NCI-H526 (cell line): Measurements from ENCODE around the gene NPHS2.

Experiments used
- DNase-seq, 2 experiments: peaks; one replicate each; lab custom pipeline; 2025; lab: John Stamatoyannopoulos, UW

NPHS2 gene

DNA sequence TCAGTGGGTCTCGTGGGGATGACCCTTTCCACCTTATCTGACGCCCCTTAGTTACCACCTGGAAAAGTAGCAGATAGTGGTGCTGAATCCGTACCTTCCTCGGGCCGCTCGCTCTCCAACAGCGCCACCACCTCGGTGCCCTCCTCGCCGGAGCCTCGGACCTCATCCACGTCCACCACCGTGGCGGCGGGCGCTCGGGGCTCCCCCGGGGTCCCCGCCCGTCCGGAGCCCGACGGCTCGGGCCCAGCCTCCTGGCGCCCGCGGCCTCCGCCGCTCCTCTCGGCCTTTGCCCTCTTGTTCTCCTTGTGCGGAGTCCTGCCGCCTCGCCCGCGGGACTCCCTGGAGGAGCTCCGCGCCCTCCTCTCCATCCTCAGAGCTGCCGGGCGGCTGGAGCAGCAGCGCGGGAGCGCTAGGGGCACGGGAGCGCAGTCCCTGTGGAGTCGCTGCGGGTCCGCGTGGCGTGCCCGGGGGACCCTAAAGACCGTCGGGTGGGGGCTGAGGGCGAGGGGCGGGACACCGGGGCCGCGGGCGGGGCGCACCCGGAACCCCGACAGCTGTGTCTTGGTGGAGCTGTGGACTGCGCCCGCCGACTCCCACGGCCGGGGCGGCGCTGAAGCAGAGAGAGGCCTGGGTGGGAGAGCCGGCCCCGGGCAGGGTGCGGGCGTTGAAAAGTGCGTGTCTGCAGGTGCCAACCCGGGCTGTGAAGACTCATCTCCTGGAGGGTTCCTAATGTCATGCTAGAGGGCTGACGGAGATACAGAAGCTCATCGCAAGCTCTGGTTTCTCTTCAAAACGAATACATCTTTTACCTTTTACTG is at the start of gene NPHS2:
NPHS2 (minus strand) TSS at position 452 of the 818 bp plus-strand sequence; CDS start at position 368, 84 bp downstream.
- DNase-seq = peak in 1 of 2 experiments; percentile 29

DNA sequence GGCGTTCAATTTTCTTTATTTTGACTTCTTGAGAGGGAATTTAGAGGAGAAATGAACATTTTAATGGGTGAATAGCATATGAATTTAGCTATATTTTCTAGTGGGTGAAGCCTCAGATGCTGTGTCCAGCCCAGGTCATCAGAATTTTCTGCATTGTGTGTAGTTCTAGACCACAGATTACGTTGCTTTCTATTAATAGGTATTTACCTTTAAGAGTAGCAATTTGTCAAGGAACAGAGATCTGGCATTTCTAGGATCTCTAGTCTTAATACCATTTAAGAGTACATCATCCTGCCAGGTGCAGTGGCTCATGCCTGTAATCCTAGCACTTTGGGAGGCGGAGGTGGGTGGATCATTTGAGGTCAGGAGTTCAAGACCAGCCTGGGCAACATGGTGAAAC is 36.6 kb upstream of the NPHS2 start:
- no peak for DNase-seq

DNA sequence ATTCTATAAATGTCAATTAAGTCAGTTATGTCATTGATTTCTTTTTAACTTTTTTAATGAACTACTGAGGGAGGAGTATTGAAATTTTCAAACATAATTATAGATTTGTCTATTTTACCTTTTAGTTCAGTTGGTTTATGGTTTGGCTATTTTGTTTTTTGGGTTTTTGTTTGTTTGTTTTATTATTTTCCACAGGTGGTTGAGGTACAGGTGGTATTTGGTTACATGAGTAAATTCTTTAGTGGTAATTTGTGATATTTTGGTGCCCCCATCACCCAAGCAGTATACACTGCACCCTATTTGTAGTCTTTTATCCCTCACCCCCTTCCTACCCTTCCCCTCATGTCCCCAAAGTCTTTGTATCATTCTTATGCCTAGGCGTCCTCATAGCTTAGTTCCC is 25.3 kb upstream of the NPHS2 start:
- no peak for DNase-seq

DNA sequence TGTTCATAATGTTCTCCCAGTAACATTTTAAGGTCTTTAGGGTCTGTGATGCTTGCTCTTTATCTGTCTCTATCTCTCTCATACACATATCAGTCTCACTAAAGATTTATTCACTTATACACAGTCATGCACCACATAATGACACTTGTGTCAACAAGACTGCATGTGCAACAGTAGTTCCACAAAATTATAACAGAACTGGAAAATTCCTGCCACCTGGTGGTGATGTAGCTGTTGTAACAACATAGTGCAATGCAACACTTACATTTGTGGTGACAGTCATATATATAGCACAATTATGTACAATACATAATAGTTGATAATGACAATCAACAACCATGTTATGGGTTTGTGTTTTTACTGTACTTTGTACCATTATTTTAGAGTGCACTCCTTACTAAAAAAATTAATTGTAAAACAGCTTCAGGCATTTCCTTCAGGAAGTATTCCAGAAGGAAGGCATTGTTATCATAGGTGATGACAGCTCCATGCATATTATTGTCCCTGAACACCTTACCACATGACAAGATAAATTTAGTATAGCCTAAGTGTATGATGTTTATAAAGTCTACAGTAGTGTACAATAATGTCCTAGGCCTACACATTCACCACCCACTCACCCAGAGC is 24.0 kb upstream of the NPHS2 start:
- DNase-seq = peak; percentile 78 to 91

DNA sequence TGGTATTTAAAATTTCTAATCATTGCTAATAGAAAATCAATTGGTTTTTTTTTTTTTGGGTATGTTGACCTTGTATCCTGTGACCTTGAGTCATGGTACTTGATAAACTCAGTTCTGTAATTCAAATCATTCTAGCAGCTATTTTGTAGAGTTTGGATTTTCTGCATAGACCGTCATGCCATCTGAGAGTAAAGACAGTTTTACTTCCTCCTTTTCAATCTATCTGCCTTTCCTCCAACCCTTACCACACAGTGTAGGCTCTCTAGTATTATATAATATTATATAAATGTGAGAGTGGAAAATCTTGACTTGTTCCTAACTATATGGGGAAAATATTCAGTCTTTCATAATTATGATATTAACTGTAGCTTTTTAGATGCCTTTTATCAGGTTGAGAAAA is 22.9 kb upstream of the NPHS2 start:
- no peak for DNase-seq

DNA sequence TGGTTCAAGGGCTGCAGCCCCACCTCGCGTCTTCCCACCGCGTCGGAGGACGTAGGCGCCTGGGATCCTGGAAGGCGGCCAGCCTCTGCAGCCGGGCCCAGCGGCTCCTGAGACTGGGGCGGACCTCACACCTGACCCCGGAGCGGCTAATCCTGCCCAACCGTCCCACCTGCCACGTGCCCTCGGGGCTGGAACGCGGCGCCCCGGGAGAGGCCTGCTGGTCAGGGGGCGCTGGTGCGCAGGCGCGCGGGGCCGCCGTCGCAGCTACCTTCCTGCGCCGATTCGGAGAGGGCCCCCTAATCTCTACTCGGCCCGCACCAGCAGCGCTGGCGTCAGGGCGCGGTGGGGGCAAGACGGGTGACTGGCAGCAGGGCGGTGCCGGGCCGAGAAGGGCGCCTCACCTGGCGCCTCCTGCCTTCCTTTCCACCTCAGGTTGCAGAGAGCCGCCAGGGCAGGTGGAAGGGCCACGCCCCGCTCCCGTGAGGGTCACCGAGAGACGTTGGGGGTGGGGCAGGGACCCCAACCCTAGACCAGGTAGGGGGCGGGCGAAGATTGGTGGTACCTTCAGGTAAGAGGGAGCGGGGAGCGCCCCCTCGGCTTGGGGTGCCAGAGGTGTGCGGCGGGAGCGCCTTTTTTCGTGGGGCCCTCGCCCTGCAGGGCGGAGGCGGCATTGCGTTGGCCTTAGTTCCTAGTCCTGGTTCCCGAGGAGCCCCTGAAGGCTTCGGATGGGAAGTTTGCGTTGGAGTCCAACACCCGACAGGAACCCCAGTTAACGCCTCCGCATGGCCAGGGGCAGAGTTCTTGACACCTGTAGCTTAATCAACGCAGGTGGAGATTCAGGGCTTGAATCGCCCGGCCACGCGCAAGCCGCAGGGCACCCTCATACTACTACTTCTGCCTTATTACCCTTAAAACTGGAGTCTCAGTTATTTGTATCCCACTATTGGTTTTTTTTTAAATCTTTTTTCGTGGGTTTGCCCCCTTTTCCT is 16.1 kb upstream of the NPHS2 start, which contains the start of gene TDRD5:
TDRD5 (plus strand) TSS at position 241 of the 989 bp plus-strand sequence. CDS start 784 bp downstream, outside the sequence.
- DNase-seq = peak; percentile 54 to 88

DNA sequence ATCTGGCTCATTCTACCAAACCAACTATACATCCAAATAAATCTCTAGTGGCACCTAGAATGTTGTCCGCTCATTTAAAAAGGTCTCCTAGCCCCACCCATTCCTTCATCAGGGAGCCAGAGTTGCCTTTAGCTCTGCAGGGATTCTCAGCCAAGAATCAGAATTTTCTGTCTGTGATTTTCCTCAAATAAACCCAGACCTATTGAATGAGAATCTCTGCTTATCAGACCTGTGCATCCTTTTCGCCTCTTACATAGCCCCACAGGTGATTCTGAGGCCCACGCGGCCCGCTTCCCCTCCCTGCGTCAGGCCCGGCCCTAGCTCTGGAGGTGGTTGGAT is 15.5 kb upstream of the NPHS2 start:
- DNase-seq = no peak

DNA sequence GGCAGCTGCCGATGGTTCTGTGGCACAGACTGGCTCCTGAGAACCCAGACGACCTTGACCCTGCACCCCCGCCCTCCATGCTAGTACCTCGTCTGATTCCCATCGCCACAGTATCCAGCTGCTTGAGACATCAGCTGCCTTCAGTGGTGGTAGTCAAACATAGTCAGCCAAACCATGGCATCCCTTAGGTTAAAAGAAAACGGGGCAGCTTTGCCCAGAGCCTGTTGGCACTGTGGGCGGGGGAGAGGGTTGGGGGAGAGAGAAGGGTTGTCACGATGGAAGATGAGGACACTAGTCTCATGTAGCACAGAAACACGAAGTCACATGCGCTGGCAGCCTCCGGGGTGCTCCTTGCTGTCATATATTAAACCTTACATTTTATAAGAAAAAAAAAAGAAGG is 14.9 kb upstream of the NPHS2 start:
- no peak for DNase-seq

DNA sequence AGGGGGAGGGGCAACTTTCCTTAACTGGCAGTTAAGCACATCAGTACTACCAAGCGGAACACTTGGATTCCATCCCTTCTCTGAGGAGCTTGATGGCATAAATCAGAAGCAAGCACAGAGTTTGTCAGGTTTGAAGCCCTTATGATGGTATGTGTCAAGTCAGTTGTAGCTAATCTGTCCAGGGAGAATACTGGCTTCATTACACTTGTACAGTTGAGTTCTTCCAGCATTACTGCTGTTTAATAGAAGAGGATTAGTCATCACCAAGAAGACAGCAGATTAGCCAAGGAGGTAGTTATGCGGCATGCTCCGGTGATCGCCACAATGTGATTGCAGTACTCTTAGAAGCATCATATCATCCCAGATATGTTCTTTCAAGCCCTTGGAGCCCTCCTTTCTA is 13.8 kb upstream of the NPHS2 start:
- no peak for DNase-seq

DNA sequence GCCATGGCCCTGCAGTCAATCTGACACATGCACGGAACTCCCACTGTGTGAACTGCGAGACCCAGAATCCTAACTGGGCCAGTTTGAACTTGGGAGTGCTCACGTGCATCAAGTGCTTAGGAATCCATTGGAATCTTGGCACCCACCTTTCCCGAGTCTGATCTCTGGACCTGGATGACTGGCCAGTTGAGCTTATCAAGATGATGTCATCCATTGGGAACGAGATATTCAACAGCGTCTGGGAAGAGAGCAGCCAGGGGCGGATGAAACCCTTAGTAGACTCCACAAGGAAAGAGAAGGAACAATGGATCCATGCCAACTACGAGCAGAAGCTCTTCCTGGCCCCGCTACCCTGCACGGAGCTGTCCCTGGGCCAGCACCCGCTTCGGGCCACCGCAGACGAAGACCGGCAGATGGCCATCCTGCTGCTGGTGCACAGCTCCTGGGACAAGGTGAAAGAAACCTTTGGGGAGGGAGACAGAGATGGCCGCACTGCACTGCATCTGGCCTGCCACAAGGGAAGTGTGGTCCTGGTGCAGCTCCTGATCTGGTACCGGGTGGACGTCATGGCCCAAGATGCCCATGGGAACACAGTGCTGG is 12.8 kb upstream of the NPHS2 start:
- no peak for DNase-seq

DNA sequence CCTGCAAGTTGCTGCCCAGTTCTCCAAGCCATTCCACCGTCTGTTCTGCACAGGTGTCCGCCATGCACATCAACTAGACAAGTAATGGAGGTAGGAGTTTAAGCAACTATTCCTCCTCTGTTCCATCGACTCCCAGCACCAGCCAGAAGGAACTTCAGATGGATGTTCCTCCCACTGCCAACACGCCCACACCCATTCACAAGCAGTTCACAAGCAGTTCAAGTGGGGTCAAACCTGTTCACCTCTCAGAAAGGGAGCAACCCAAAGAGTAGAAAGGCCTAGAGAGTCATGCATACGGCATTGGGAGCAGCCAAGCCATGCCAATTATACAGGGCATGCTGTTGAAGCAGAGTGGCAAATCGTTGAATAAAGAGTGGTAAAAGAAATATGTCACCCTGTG is 11.6 kb upstream of the NPHS2 start:
- no peak for DNase-seq

DNA sequence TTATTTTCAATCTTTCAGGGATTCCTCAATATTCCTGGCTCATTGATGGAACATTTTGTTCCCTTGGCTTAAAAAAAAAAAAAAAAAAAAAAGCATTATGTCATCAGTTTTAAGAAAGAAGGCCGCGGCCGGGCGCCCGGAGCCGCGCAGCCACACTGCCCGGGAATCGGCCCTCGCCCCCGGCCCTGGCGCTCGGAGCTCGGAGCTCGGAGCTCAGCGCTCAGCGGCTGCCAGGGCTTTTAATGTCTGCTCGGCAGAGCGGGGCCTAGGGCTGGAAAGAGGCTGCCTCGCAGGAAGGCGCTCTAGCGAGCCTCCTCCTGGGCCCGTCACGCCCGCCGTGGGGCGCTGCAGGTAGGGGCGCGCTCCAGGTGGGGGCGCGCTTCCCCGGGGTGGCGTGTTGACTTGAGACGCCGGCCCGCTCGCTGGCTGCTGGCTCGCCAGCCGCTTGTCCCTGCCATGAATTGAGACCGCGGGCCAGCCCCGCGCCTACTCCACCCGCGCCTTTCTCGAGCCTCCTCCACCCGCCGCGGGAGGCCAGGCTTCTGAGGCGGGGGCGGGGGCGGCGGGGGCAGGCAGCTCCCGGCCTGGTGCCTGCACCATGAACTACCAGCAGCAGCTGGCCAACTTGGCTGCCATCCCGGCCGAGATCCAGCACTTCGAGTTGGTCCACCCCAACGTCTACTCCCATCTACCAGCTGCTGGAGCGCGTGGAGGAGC is 10.5 kb upstream of the NPHS2 start:
- peak; percentile 86 to 98 for DNase-seq

DNA sequence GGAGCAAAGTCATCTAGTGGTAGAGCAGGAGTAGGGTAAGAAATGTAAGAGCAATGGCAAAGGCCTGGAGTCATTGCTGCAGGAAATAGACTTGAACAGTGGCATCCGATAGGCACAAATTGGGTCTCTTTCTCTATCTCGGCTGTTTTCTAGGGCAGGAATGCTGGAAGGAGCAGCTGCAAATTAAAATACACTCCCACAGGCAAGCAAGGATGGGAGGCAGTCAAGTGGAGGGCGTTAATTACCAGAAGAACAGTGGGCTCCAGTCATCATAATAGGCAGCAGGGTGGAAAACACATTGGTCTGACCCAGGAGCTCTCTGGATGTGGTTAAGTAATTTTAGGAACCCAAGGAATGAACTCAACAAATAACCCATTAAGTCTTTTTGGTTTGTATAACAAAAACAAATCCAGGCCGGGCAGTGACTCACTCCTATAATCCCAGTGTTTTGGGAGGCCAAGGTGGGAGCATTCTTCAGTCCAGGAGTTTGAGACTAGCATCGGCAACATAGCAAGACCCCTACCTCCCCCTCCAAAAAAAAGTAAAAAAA is 8.1 kb upstream of the NPHS2 start:
- no peak for DNase-seq

DNA sequence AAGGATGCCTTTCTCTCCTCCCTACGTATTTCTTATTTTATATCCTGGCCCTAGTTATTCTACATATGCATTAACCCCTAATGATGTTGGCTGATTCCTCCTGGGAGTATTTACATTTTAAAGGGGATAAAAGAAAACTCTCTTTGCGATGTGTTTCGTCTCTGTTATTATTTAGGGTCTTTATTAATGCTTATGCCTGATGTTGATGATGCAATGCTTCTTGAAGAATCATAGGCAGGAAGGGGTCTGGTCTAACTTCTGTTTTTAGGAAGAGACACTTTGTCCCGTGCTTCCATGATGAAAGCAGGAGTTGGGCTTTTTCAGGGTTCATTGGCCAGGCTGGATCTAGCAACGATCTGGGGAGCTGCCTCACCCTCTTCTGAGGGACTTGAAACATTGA is 761 bp upstream of the NPHS2 start:
- no peak for DNase-seq

DNA sequence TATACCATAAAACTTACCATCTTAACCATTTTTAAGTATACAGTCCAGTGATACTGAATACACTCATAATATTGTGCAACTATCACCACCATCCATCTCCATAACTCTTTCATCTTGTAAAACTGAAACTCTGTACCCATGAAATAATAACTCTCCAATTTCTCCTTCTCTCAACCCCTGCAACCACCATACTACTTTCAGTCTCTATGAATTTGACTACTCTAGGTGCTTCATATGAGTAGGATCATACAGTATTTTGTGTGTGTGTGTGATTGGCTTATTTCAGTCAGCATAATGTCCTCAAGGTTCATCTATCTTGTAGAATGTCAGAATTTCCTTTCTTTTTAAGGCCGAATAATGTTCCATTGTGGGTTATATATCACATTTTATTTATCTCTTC is 17.7 kb downstream of the NPHS2 start:
- DNase-seq = no peak

DNA sequence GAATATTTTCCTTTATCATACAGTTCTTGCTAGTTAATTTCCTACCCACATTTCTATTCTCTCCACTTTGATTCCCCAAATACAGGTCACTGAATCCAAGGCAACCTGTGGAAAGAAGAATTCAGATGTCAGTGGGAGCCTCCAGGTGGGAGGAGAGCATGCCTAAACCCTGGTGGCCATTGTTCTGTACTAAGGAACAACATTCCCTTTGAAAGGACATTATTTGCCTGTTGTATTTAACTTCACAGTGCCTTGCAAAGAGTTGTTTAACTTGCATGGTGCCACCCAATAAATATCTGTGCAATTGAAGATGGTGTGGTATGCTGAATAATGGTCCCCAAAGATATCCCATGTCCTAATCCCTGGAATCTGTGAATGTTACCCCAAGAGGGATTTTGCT is 21.3 kb downstream of the NPHS2 start:
- DNase-seq = no peak

DNA sequence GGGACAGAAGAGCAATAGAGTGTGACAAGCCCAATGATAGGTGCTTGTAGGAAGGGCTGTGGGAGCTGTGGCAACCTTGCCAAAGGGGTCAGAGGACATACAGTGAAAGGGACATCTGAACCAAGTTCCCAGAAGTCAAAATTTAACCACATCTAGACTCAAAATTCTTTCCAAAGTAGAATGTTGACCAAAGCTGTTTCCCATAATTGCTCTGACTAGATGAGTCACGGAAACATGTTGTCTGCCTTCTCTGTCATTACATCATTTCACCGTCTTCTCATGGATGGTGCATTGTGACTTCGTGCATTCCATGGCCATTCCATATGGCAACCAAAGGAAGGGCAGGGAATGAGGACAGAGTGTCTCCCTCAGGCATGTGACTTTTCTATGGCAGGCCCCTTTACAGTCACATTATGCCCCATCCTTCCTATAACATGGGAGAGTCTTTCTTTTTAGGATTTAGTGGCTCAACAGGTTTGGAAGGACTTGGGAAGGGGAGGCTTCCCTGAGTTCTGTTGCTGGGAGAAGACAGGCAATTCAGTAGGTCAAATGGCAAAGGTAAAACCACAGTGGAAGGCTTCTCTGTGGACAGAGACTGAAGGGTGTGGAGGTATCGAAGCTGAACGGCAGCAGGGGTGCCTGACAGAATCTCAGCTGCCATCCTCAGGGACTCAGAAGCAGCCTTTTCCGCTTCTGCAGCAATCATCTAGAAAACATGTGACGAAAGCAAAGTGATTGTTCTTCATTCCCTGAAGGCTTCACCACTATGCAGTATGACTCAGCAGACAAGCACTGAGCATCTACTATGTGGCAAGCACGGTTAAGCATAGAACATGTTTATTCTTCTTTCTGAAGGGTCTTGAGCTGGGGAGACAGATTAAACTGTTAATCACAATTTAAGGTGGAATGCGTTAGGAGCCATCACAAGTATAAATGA is 24.7 kb downstream of the NPHS2 start:
- no peak for DNase-seq

DNA sequence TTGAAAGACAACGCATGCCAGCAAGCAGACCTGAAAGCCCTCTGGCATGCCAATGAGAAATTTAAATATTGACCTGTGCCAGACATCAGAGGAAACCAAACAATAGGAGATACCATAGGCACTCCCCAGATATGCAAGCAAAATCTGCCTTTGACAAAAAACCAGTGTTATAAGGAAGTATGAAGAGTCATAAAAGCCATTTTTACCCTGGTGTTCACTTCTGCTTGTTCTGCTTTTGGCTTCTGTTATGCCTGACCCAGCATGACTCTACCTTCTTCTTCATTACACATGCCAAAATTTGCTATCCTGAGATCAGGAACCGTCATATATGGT is 26.4 kb downstream of the NPHS2 start:
- DNase-seq = no peak

DNA sequence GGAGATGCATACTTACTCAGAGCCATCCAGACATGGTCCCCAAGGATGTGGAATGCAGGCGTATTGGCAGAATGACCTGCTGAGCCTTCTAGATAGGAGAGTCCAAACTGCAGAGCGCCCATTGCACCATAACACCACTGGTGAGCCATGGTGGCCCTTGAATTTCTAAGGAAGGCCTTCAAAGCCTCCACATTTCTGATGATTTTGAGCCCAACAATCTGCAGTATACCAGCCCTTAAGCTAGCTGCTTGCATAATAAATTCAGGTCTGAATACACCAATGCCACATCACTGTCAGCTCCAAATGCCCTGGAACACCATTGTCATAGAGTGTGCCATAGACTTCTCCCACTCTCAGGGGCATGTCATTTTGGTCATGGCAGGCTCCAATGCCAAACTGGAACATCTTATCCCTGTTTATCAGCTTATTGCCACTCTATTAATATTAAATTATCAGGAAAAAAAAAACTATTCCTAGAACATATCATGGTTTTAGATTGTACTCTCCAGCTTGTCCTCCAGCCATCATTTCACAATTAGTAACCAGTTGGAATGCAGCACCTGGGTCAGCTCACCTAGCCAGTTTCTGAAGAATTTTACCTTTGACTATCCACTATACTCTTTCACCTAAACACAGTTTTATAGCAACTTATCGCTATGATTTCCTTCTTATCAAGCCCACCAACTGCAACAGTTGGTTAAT is 26.9 kb downstream of the NPHS2 start:
- no peak for DNase-seq
